Measurements from ENCODE around the gene CPSF7.
"Not testable (repeated sequence)": the region's sequence is repeated elsewhere in the genome, so short reads cannot be mapped to it uniquely, and the experiment has no call there.

The CPSF7 gene

DNA sequence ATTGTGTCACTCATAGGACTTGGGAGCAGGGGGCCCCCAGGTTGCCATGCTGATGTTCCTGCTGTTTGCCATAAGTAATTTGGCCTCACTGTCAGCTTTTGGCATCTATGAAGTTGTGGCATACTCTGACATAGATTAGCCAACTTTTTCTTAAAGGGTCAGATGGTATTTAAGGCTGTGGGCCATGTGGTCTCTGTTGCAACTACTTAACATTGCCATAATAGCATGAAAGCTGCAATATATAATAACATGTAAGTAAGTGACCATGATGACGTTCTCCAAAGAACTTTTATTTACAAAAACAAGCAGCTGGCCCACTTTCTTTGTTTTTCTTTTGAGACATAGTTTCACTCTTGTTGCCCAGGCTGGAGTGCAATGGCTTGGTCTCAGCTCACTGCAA lies 39.6 kb downstream of the CPSF7 start:
- Histone ChIP-seq H3K4me2 (no peak overlapping the region), H3K79me2 (ENCODE audit: insufficient read depth, low read depth) (0 out of 2 replicates have a peak, but pooled peaks cover 3% of the 10 kb centered on the region), H3K36me3 (ENCODE audit: insufficient read depth) (no peaks in the 10 kb centered on the region), H4K20me1 (ENCODE audit: insufficient read depth) (no peaks in the 10 kb centered on the region), H3K9ac (no peak overlapping the region), H2AFZ (ENCODE audit: low read depth) (no peak overlapping the region), H3K4me3 (IDR thresholded peaks at IDR 0.05; ENCODE audit: insufficient read depth, low read depth, low read length) (no peak overlapping the region), H3K4me1 (ENCODE audit: low read depth, poor library complexity, severe bottlenecking) (peaks cover 14% of the 10 kb centered on the region), H3K27ac (no peak overlapping the region), H3K27me3 (ENCODE audit: insufficient read depth, low read depth) (no peaks in the 10 kb centered on the region)
- TF ChIP-seq CTCF (conservative IDR thresholded peaks at IDR 0.05; ENCODE audit: low read depth, low read length): no peak

- H4K20me1 ChIP-seq (ENCODE audit: insufficient read depth): no peaks in the 10 kb centered on the region
- no peak overlapping the region for H3K4me3 ChIP-seq (IDR thresholded peaks at IDR 0.05; ENCODE audit: insufficient read depth, low read depth, low read length)
- no peaks in the 10 kb centered on the region for H3K27me3 ChIP-seq (ENCODE audit: insufficient read depth, low read depth)
- H3K27ac ChIP-seq: no peak overlapping the region
- H2AFZ ChIP-seq (ENCODE audit: low read depth): no peak overlapping the region
- H3K4me1 ChIP-seq (ENCODE audit: low read depth, poor library complexity, severe bottlenecking): peaks cover 36% of the 10 kb centered on the region
- TF ChIP-seq CTCF (conservative IDR thresholded peaks at IDR 0.05; ENCODE audit: low read depth, low read length): no peak
- H3K9ac ChIP-seq: no peak overlapping the region
- no peaks in the 10 kb centered on the region for H3K79me2 ChIP-seq (ENCODE audit: insufficient read depth, low read depth)
- H3K36me3 ChIP-seq (ENCODE audit: insufficient read depth): no peaks in the 10 kb centered on the region
- no peak overlapping the region for H3K4me2 ChIP-seq
Measured at GRCh38 chr11:61384271-61385242, 45.2 kb downstream of the CPSF7 start.

GRCh38 chr11:61383859-61384258 lies 45.9 kb downstream of the CPSF7 start:
- not testable (repeated sequence) for H3K79me2 ChIP-seq (ENCODE audit: insufficient read depth, low read depth); H3K36me3 ChIP-seq (ENCODE audit: insufficient read depth); H4K20me1 ChIP-seq (ENCODE audit: insufficient read depth); H3K27me3 ChIP-seq (ENCODE audit: insufficient read depth, low read depth); H3K4me3 ChIP-seq (IDR thresholded peaks at IDR 0.05; ENCODE audit: insufficient read depth, low read depth, low read length); H3K4me2 ChIP-seq; H2AFZ ChIP-seq (ENCODE audit: low read depth); H3K9ac ChIP-seq; H3K27ac ChIP-seq
- peaks cover 36% of the 10 kb centered on the region for H3K4me1 ChIP-seq (ENCODE audit: low read depth, poor library complexity, severe bottlenecking)

DNA sequence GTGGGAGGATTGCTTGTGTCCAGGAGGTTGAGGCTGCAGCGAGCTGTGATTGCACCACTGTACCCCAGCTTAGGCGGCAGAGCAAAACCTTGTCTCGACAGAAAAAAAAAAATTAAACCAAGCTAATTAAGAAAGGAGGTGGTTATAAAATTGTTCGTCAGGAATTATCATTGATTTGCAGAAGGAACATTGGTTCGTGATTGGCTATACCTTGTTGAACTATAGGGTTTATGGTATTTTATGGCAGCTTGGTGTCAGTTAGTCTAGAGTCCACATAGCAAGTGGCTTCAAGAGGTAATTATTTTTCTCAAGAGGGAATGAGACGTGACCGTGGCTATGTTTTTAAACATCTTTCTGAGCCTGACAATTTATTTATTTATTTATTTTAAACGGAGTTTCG lies 48.9 kb downstream of the CPSF7 start:
- Histone ChIP-seq H2AFZ (ENCODE audit: low read depth) (no peak overlapping the region), H3K4me2 (no peak overlapping the region), H3K4me1 (ENCODE audit: low read depth, poor library complexity, severe bottlenecking) (peaks cover 35% of the 10 kb centered on the region), H3K4me3 (IDR thresholded peaks at IDR 0.05; ENCODE audit: insufficient read depth, low read depth, low read length) (no peak overlapping the region), H4K20me1 (ENCODE audit: insufficient read depth) (no peaks in the 10 kb centered on the region), H3K79me2 (ENCODE audit: insufficient read depth, low read depth) (no peaks in the 10 kb centered on the region), H3K9ac (no peak overlapping the region), H3K27me3 (ENCODE audit: insufficient read depth, low read depth) (no peaks in the 10 kb centered on the region), H3K36me3 (ENCODE audit: insufficient read depth) (no peaks in the 10 kb centered on the region), H3K27ac (no peak overlapping the region)
- no peak for TF ChIP-seq CTCF (conservative IDR thresholded peaks at IDR 0.05; ENCODE audit: low read depth, low read length)

DNA sequence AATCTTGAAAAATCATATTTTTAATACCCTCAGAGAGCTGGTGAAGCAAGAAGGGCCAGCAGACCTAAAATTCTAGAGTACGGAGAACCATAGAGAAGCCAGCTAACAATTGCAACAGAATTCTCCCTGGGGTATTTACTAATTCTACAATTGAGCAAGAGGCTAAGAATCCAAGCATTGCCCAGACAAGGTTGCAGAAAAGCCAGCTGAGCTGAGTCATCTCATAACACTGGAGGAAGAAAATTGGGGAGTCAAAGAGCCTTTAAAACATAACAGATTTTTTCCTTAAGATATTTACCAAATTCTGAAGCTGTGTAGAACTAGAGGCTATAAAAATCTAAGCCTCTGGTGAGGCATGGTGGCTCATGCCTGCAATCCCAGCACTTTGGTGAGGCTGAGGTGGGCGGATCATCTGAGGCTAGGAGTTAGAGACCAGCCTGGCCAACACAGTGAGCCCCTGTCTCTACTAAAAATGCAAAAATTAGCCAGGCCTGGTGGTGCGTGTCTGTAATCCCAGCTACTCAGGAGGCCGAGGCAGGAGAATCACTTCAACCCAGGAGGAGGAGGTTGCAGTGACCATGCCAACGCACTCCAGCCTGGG lies 51.0 kb downstream of the CPSF7 start:
- H3K4me3 ChIP-seq (IDR thresholded peaks at IDR 0.05; ENCODE audit: insufficient read depth, low read depth, low read length): no peak overlapping the region

More for the DNA sequence above, 51.0 kb downstream of the CPSF7 start:
- Histone ChIP-seq H3K27me3 (ENCODE audit: insufficient read depth, low read depth) (no peaks in the 10 kb centered on the region), H3K36me3 (ENCODE audit: insufficient read depth) (no peaks in the 10 kb centered on the region), H3K4me1 (ENCODE audit: low read depth, poor library complexity, severe bottlenecking) (peaks cover 27% of the 10 kb centered on the region), H3K9ac (no peak overlapping the region), H4K20me1 (ENCODE audit: insufficient read depth) (no peaks in the 10 kb centered on the region), H3K27ac (no peak overlapping the region), H2AFZ (ENCODE audit: low read depth) (no peak overlapping the region), H3K79me2 (ENCODE audit: insufficient read depth, low read depth) (no peaks in the 10 kb centered on the region), H3K4me2 (no peak overlapping the region)
- no peak for TF ChIP-seq CTCF (conservative IDR thresholded peaks at IDR 0.05; ENCODE audit: low read depth, low read length)
